SK-N-DZ (cell line): ENCODE measurements around the gene ZNF462. TPM values are rescaled to one million over a fixed set of nuclear protein-coding genes. Genes with fewer than 3 reads are reported as not detected.
"Not testable (repeated sequence)": the region's sequence is repeated elsewhere in the genome, so short reads cannot be mapped to it uniquely, and the experiment has no call there.

ENCODE experiments used
- DNase-seq: peaks from one replicate; pipeline ENCODE4 v3.0.0-alpha.2; 2015; ENCODE audit warnings: low spot score
- polyA plus RNA-seq, 2 experiments: library from polyadenylated mRNA; depleted of rRNA; stranded (reverse); fragments of >200 nt; gene quantifications; 2 replicates each; pipeline ENCODE4 v1.2.3, GENCODE V29; 2014

The ZNF462 gene
- 3.8 and 4.0 TPM in 2 replicates for polyA plus RNA-seq (2014; cell fraction: cytosol; rRNA removed)
- 1.8 and 3.3 TPM in 2 replicates for polyA plus RNA-seq (2014; cell fraction: nucleus; rRNA removed)

- peak; percentile 81 for DNase-seq
Observed at GRCh38 chr9:106862821-106863720, at the start of gene ZNF462. Gene ZNF462, plus strand, starts transcription at chr9:106863166. Its CDS starts 60,218 bp downstream, at chr9:106923384.

- DNase-seq = no peak
Observed at GRCh38 chr9:106816524-106816923, 46.4 kb upstream of the ZNF462 start.

GRCh38 chr9:106818034-106818433 is 44.9 kb upstream of the ZNF462 start:
- DNase-seq = no peak

GRCh38 chr9:106820866-106821265 is 42.1 kb upstream of the ZNF462 start:
- no peak for DNase-seq

- DNase-seq = no peak
Observed at GRCh38 chr9:106828070-106828469, 34.9 kb upstream of the ZNF462 start.

- DNase-seq = no peak
Observed at GRCh38 chr9:106828965-106829364, 34.0 kb upstream of the ZNF462 start.

- DNase-seq = no peak
Observed at GRCh38 chr9:106829666-106830408, 33.1 kb upstream of the ZNF462 start.

- no peak for DNase-seq
Observed at GRCh38 chr9:106830527-106831150, 32.3 kb upstream of the ZNF462 start.

GRCh38 chr9:106834888-106835287 is 28.1 kb upstream of the ZNF462 start:
- DNase-seq = no peak

GRCh38 chr9:106835840-106836239 is 27.1 kb upstream of the ZNF462 start:
- DNase-seq = no peak

GRCh38 chr9:106843371-106843770 is 19.6 kb upstream of the ZNF462 start:
- DNase-seq = no peak

GRCh38 chr9:106846307-106846706 is 16.7 kb upstream of the ZNF462 start:
- DNase-seq = no peak

- DNase-seq = no peak
Observed at GRCh38 chr9:106846857-106847256, 16.1 kb upstream of the ZNF462 start.

- DNase-seq = not testable (repeated sequence)
Observed at GRCh38 chr9:106851640-106852039, 11.3 kb upstream of the ZNF462 start.

- DNase-seq = no peak
Observed at GRCh38 chr9:106857811-106858470, 5.0 kb upstream of the ZNF462 start.

GRCh38 chr9:106859957-106860720 is 2.8 kb upstream of the ZNF462 start:
- DNase-seq = peak; percentile 32

- peak; percentile 51 for DNase-seq
Observed at GRCh38 chr9:106860721-106861639, 2.0 kb upstream of the ZNF462 start.

- no peak for DNase-seq
Observed at GRCh38 chr9:106861640-106862109, 1.3 kb upstream of the ZNF462 start.

- peak; percentile 75 for DNase-seq
Observed at GRCh38 chr9:106862110-106862820, 701 bp upstream of the ZNF462 start.
